NCI-H446 (cell line): ENCODE measurements around the gene SPRYD4.
"Not testable (repeated sequence)": the region's sequence is repeated elsewhere in the genome, so short reads cannot be mapped to it uniquely, and the experiment has no call there.

Experiments
- DNase-seq, 2 experiments: peaks; one replicate each; lab custom pipeline; 2025; lab: John Stamatoyannopoulos, UW

The SPRYD4 gene

GRCh38 chr12:56476972-56477432 is 8.6 kb downstream of the SPRYD4 start:
- no peak for DNase-seq

- no peak for DNase-seq
These were observed 9.3 kb downstream of the SPRYD4 start for GRCh38 chr12:56477521-56478225.

GRCh38 chr12:56479625-56480024 is 11.2 kb downstream of the SPRYD4 start:
- DNase-seq = no peak

GRCh38 chr12:56484566-56484965 is 16.2 kb downstream of the SPRYD4 start:
- DNase-seq = no peak

GRCh38 chr12:56486694-56487093 is 18.3 kb downstream of the SPRYD4 start:
- no peak for DNase-seq

GRCh38 chr12:56487448-56488040 is 19.2 kb downstream of the SPRYD4 start:
- peak in 1 of 2 experiments; percentile 56 for DNase-seq

- DNase-seq = peak; percentile 65 to 88
These were observed 19.9 kb downstream of the SPRYD4 start, which contains the start of gene GLS2 for GRCh38 chr12:56488041-56488955. TSS of gene GLS2 (minus strand) at chr12:56488161. CDS start at chr12:56488118, 43 bp downstream.

GRCh38 chr12:56490360-56490759 is 22.0 kb downstream of the SPRYD4 start:
- no peak for DNase-seq

GRCh38 chr12:56493409-56494105 is 25.2 kb downstream of the SPRYD4 start:
- DNase-seq = not testable (repeated sequence)

GRCh38 chr12:56494106-56494415 is 25.7 kb downstream of the SPRYD4 start:
- not testable (repeated sequence) for DNase-seq

GRCh38 chr12:56494481-56494880 is 26.1 kb downstream of the SPRYD4 start:
- DNase-seq = not testable (repeated sequence)

- peak in 1 of 2 experiments; percentile 22 for DNase-seq
These were observed 28.3 kb downstream of the SPRYD4 start for GRCh38 chr12:56496704-56497103.

- not testable (repeated sequence) for DNase-seq
These were observed 29.9 kb downstream of the SPRYD4 start for GRCh38 chr12:56498126-56498902.

GRCh38 chr12:56499452-56499851 is 31.1 kb downstream of the SPRYD4 start:
- not testable (repeated sequence) for DNase-seq

GRCh38 chr12:56499879-56500278 is 31.5 kb downstream of the SPRYD4 start:
- not testable (repeated sequence) for DNase-seq

- no peak for DNase-seq
These were observed 42.4 kb downstream of the SPRYD4 start for GRCh38 chr12:56510786-56511185.

- not testable (repeated sequence) for DNase-seq
These were observed 45.6 kb downstream of the SPRYD4 start for GRCh38 chr12:56514014-56514318.

GRCh38 chr12:56517854-56518253 is 49.5 kb downstream of the SPRYD4 start:
- DNase-seq = no peak

GRCh38 chr12:56518570-56518969 is 50.2 kb downstream of the SPRYD4 start:
- no peak for DNase-seq

GRCh38 chr12:56520048-56520447 is 51.7 kb downstream of the SPRYD4 start:
- no peak for DNase-seq

- no peak for DNase-seq
These were observed 52.1 kb downstream of the SPRYD4 start for GRCh38 chr12:56520506-56520905.
